IPS-NIHi7 (cell line): ENCODE results near the gene KLK2.

Experiments
- DNase-seq: peaks from one replicate; pipeline ENCODE4 v3.0.0; 2012; ENCODE audit warnings: mixed read lengths; ENCODE audit errors: extremely low spot score

Gene KLK2

GRCh38 chr19:50922317-50922853 lies 49.1 kb downstream of the KLK2 start:
- DNase-seq, result peak; percentile 94

DNA sequence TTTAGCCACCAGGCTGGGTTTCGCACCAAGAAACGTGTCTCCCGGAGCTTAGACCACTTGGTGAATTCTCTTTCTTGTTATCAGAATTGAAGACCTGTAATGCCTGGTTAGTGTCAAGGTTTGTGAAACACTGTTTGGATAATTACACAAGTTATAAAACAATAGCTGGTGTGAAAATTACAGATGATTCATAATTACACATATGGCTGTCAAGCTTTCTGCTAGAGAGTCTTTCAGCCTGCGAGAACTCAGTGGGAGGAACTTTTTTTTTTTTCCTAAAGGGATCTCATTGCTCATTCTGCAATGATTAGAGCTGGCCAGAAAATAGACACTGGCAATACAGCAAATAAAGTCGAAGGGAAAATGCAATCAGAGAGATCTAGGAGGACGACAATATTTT lies 51.3 kb downstream of the KLK2 start:
- DNase-seq, result no peak

- DNase-seq, result no peak
Observed at GRCh38 chr19:50925734-50926133, 52.5 kb downstream of the KLK2 start.

- DNase-seq, result no peak
Observed at GRCh38 chr19:50926144-50926543, 52.9 kb downstream of the KLK2 start.

- no peak for DNase-seq
Observed at GRCh38 chr19:50928831-50929230, 55.6 kb downstream of the KLK2 start.
